Kidney (tissue), 14 donors: Measurements from ENCODE around the gene PARVB. TPM values are rescaled to one million over a fixed set of nuclear protein-coding genes. Genes with fewer than 3 reads are reported as not detected.

Experiments
- DNase-seq, 5 donors: peaks; one replicate each; pipeline ENCODE4 v3.0.0-alpha.2; 2013 to 2020
- FAIRE-seq: peaks from 2 replicates; lab custom pipeline; 2012; peaks lifted over from hg19 to GRCh38; lab: Jason Lieb, UNC
- H3K27ac ChIP-seq, 2 donors: one replicate each; pipeline ENCODE4 v1.7.0; 2013; ENCODE audit warnings: low read depth in 2 of 2, low read length in 2 of 2, inconsistent platforms in 1 of 2
- H3K27me3 ChIP-seq: one replicate; pipeline ENCODE4 v1.7.1; 2013; ENCODE audit warnings: low read length, inconsistent platforms; ENCODE audit not compliant: control insufficient read depth, insufficient read depth
- H3K36me3 ChIP-seq, 3 donors: one replicate each; pipeline versions ENCODE4 v1.7.0 to v1.7.1; 2013; ENCODE audit warnings: low read length in 3 of 3, control low read depth in 1 of 3, inconsistent platforms in 1 of 3; ENCODE audit not compliant: insufficient read depth in 3 of 3, control insufficient read depth in 2 of 3
- H3K4me1 ChIP-seq, 3 donors: one replicate each; pipeline versions ENCODE4 v1.7.0 to v1.7.1; 2013; ENCODE audit warnings: low read length in 3 of 3, inconsistent platforms in 1 of 3, low read depth in 1 of 3; ENCODE audit not compliant: control insufficient read depth in 2 of 3, insufficient read depth in 2 of 3
- H3K4me3 ChIP-seq, 3 donors: one replicate each; pipeline versions ENCODE4 v1.7.0 to v1.8.1; 2013; ENCODE audit warnings: low read length in 3 of 3, control low read depth in 1 of 3, inconsistent platforms in 1 of 3
- H3K9ac ChIP-seq, 3 donors: one replicate each; pipeline versions ENCODE4 v1.7.0 to v1.7.1; 2013; ENCODE audit warnings: low read length in 3 of 3, control low read depth in 1 of 3, inconsistent platforms in 1 of 3
- H3K9me3 ChIP-seq, 3 donors: one replicate each; pipeline versions ENCODE4 v1.7.0 to v1.7.1; 2013; ENCODE audit warnings: low read length in 3 of 3, control low read depth in 1 of 3, inconsistent platforms in 1 of 3; ENCODE audit not compliant: control insufficient read depth in 2 of 3, insufficient read depth in 1 of 3
- intact Hi-C: fragments of 100-400 bp; cut with DNase I; formaldehyde crosslinking; loops from one replicate; pipeline ENCODE4 v1.11.1; 2022
- polyA plus RNA-seq: library from polyadenylated mRNA; stranded (reverse); fragments of 350-450 nt; fragmentation: Illumina TruSeq; extraction: RNeasy Lipid Tissue Mini Kit (QIAGEN cat#74804); gene quantifications from one replicate; pipeline ENCODE4 v1.2.3, GENCODE V29; 2014; ENCODE audit warnings: low read depth, low replicate concordance; ENCODE audit not compliant: insufficient read depth
- total RNA-seq: library from RNA; stranded (reverse); fragmentation: NEBNext Ultra II Directional; extraction: Animal tissue kit (Norgen Biotek cat#: 25700); gene quantifications from one replicate; pipeline ENCODE4 v1.2.1, GENCODE V29; 2021
- TF ChIP-seq, protein P1 (sequence below): IDR thresholded peaks from 3 replicates; pipeline ENCODE4 v1.5.1; 2012; ENCODE audit warnings: mild to moderate bottlenecking, moderate library complexity, borderline replicate concordance; ENCODE audit not compliant: insufficient read depth; ENCODE audit errors: extremely low read depth
- donor health status: control.
- donor health status: control.
- donor health status: control.
- donor health status: control.
- donor health status: control.
- donor health status: DM: yes; HTN: yes; CAD: no.
- donor health status: Normal renal cell carcinoma (clear cell type).

The PARVB gene
- total and polyA plus RNA-seq, 2 donors from 2014 or later: 32.9 to 51.1 TPM

DNA sequence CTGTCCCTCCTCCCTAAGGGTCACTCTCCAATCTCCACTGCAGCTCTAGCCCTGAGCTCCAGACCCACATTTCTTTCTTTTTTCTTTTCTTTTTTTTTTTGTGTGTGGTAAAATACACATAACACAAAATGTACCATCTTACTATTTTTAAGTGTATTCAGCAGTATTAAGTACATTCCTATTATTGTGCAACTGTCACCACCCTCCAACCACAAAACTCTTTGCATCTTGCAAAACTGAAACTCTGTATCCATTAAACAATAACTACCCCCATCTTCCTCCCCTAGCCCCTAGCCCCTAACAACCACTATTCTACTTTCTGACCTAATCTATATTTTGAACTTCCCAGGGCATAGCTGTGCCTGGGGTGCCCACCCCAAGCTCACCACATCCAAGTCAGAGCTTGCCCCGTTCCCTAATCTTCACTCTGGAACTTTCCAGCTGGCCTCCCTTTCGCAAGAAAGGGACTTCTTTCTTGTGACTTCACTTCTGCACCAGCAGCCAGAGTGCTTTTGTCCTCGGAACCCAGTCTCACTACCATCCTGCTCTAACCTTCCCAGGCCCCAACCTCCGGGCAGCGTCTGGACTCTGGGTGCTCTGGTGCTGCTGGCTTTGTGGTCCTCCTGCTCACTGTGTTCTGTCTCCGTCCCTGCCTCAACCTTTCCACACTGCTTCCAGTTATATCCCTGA is 187.3 kb downstream of the PARVB start:
- Histone ChIP-seq H3K27ac (no peak overlapping the region), H3K27me3 (no peaks in the 10 kb centered on the region), H3K9ac (no peak overlapping the region), H3K4me1 (no peaks in the 10 kb centered on the region), H3K36me3 (no peaks in the 10 kb centered on the region), H3K4me3 (no peak overlapping the region), H3K9me3 (peaks cover 2 to 14% (median 4%) of the 10 kb centered on the region in 3 donors)
- no peak for DNase-seq
- intact Hi-C loops: no loop called here
- TF ChIP-seq, protein P1, sequence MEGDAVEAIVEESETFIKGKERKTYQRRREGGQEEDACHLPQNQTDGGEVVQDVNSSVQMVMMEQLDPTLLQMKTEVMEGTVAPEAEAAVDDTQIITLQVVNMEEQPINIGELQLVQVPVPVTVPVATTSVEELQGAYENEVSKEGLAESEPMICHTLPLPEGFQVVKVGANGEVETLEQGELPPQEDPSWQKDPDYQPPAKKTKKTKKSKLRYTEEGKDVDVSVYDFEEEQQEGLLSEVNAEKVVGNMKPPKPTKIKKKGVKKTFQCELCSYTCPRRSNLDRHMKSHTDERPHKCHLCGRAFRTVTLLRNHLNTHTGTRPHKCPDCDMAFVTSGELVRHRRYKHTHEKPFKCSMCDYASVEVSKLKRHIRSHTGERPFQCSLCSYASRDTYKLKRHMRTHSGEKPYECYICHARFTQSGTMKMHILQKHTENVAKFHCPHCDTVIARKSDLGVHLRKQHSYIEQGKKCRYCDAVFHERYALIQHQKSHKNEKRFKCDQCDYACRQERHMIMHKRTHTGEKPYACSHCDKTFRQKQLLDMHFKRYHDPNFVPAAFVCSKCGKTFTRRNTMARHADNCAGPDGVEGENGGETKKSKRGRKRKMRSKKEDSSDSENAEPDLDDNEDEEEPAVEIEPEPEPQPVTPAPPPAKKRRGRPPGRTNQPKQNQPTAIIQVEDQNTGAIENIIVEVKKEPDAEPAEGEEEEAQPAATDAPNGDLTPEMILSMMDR: no peak
- FAIRE-seq: no peak

DNA sequence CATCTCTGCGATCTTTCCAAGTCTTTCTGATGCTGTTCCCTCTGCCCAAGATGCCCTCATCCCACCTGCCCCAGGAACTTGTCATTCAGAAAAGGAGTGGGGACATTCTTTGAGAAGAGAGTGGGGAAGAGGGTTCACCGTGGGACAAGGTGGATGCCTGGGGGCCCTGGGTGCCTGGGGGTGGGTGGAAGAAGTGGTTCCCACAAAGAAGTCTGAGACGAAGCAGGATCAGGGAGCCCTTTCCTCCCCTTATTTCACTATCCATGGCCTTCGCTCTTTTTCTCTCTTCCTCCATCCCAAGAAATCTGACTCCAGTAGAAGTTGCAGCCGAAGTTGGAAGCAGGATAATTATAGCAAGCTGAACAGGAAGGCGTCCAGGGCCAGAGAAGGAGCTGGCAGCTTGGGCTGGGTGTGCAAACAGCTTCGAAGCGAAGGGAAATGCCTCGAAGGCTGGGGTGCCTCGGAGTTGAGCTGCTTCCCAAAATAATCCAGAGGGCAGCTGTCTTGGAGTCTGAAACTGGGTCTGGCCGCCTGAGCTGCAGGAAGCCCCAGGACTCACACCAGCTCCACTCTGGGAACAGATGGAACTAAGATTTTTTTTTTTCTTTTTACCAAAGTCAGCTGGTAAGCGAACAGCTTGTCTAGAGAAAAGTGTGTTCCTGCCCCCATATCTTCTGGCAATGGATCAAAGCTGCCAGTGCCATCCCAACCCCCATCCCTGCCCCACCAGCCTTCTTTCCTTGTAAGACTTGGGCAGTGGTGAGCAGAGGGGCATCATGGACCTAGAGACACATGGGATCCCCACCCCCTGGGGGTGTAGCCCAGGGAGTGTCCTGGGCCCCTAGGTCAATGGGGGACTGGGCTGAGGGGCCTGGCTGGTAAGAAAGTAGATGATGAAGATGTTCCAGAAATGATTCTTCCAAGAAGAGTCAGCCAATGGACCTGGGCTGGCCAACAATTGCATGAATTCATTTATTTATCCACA is 188.1 kb downstream of the PARVB start:
- peak in 1 of 5 donors; percentile 26 for DNase-seq
- intact Hi-C loops: no loop called here
- H3K27me3 ChIP-seq: no peaks in the 10 kb centered on the region
- H3K4me1 ChIP-seq: no peaks in the 10 kb centered on the region
- TF ChIP-seq, protein P1: no peak
- no peak overlapping the region for H3K4me3 ChIP-seq
- H3K36me3 ChIP-seq: no peaks in the 10 kb centered on the region
- H3K9ac ChIP-seq: no peak overlapping the region
- no peak for FAIRE-seq
- H3K27ac ChIP-seq: no peak overlapping the region
- peaks cover 2 to 14% (median 4%) of the 10 kb centered on the region in 3 donors for H3K9me3 ChIP-seq

DNA sequence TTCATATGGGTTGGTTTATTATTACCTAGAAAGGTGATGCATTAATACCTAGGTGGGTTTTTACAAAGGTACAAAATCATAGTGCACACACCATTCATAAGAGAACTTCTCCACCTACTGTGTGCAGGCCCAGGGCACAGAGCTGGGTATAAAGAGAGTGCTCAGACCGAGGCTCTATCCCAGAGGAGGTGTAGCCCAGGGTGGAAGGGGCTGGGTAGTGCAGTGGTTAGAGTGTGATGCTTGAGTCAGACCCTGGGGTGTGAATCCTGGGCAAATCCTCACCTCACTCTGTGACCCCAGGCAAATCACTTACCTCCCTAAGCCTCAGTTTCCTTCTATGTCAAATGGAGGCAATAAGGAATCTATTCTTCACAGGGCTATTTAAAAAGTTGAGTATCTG is 188.8 kb downstream of the PARVB start:
- no peak overlapping the region for H3K27ac ChIP-seq
- no peak overlapping the region for H3K9ac ChIP-seq
- H3K27me3 ChIP-seq: no peaks in the 10 kb centered on the region
- no peak for DNase-seq
- no peak overlapping the region for H3K4me3 ChIP-seq
- peaks cover 2 to 14% (median 4%) of the 10 kb centered on the region in 3 donors for H3K9me3 ChIP-seq
- intact Hi-C loops: no loop called here
- FAIRE-seq: no peak
- TF ChIP-seq, protein P1: no peak
- no peaks in the 10 kb centered on the region for H3K36me3 ChIP-seq
- no peaks in the 10 kb centered on the region for H3K4me1 ChIP-seq
